Panc1 (cell line): Measurements from ENCODE around the gene FBP1. TPM values are rescaled to one million over a fixed set of nuclear protein-coding genes. Genes with fewer than 3 reads are reported as not detected.

Experiments used
- ATAC-seq: fragments of 200-7000 bp; cut with Tn5 transposase; 2 replicates; pipeline ENCODE4 v1.9.1; 2020; ENCODE audit warnings: mild to moderate bottlenecking, moderate library complexity
- BruUV-seq: library from RNA; stranded (reverse); fragments of 400-500 nt; replicated peaks from 2 replicates; lab custom pipeline; 2021; lab: Mats Ljungman, UMichigan
- CTCF ChIA-PET: fragments of 300-600 bp; sonication (Branson Sonifier 250); formaldehyde crosslinking; loops from one replicate; lab custom pipeline; 2022; ENCODE audit warnings: antibody characterized with exemption; lab: Charles Lee
- POLR2A ChIA-PET: fragments of 300-600 bp; sonication (Branson Sonifier 250); formaldehyde crosslinking; loops from one replicate; lab custom pipeline; 2022; ENCODE audit warnings: antibody characterized with exemption; lab: Charles Lee
- DNase-seq: peaks from one replicate; pipeline ENCODE4 v3.0.0-alpha.2; 2010; ENCODE audit warnings: low read depth, low spot score
- H3K27ac ChIP-seq: 2 replicates; pipeline ENCODE4 v1.5.1; 2011; ENCODE audit warnings: mild to moderate bottlenecking, low read length, inconsistent platforms
- H3K27me3 ChIP-seq: fragments of 200-500 bp; sonication (Bioruptor generic); 2 replicates; pipeline ENCODE4 v1.6.0; 2014; ENCODE audit warnings: low read length, inconsistent platforms; ENCODE audit not compliant: control insufficient read depth, insufficient read depth
- H3K36me3 ChIP-seq: fragments of 200-500 bp; sonication (Bioruptor generic); 2 replicates; pipeline ENCODE4 v1.5.1; 2014; ENCODE audit warnings: inconsistent platforms, mild to moderate bottlenecking, low read length, moderate library complexity; ENCODE audit not compliant: control insufficient read depth, insufficient read depth
- H3K4me1 ChIP-seq: 2 replicates; pipeline ENCODE4 v1.5.1; 2011; ENCODE audit warnings: inconsistent platforms, mild to moderate bottlenecking, low read length, moderate library complexity; ENCODE audit not compliant: control insufficient read depth, insufficient read depth
- H3K4me3 ChIP-seq, 2 experiments: 2 replicates each; pipeline ENCODE4 v1.5.1; 2011 to 2012; ENCODE audit warnings: low read depth in 2 of 2, low read length in 2 of 2, mild to moderate bottlenecking in 2 of 2, inconsistent platforms in 1 of 2, moderate library complexity in 1 of 2
- H3K9me3 ChIP-seq: fragments of 200-500 bp; sonication (Bioruptor generic); 2 replicates; pipeline ENCODE4 v1.5.1; 2014; ENCODE audit warnings: low read depth, mild to moderate bottlenecking, inconsistent platforms, low read length, moderate library complexity; ENCODE audit not compliant: control insufficient read depth, insufficient read depth
- POLR2AphosphoS5 ChIP-seq: IDR thresholded peaks from 2 replicates; pipeline ENCODE4 v1.6.1; 2012; ENCODE audit warnings: mild to moderate bottlenecking, low read depth, low read length, moderate library complexity
- SIN3A ChIP-seq: IDR thresholded peaks from 2 replicates; pipeline ENCODE4 v1.6.1; 2012; ENCODE audit warnings: low read depth, mild to moderate bottlenecking, low read length, moderate library complexity, borderline replicate concordance; ENCODE audit not compliant: insufficient read depth
- TCF7L2 ChIP-seq: IDR thresholded peaks from 2 replicates; pipeline ENCODE4 v1.6.1; 2011; ENCODE audit warnings: mild to moderate bottlenecking, low read depth, low read length, inconsistent platforms
- in situ Hi-C: cut with HindIII; loops from 2 replicates; pipeline ENCODE4 v1.10.0; 2016; ENCODE audit warnings: low sequenced_read_pairs, low pct_unique_long_range_greater_than_20kb
- intact Hi-C: fragments of 100-400 bp; cut with micrococcal nuclease; formaldehyde crosslinking; loops from one replicate; pipeline ENCODE4 v1.10.0; 2022; ENCODE audit not compliant: unreplicated experiment
- total RNA-seq: library from RNA; stranded (reverse); gene quantifications from one replicate; pipeline ENCODE4 v1.2.1, GENCODE V29; 2021; ENCODE audit not compliant: unreplicated experiment
- TF ChIP-seq, protein P1 (sequence below), 2 experiments: IDR thresholded peaks; 2 replicates each; pipeline ENCODE4 v1.6.1; 2011 to 2012; ENCODE audit warnings: low read depth in 2 of 2, control low read depth in 1 of 2, low read length in 1 of 2, mild to moderate bottlenecking in 1 of 2, moderate library complexity in 1 of 2; ENCODE audit not compliant: insufficient read depth in 1 of 2
- TF ChIP-seq, protein P2 (sequence below): fragments of 450-650 bp; IDR thresholded peaks from 2 replicates; pipeline ENCODE4 v1.5.1; 2017; ENCODE audit warnings: mild to moderate bottlenecking

Gene FBP1
- total RNA-seq, 1 experiment from 2014 or later, result 0.36 TPM

DNA sequence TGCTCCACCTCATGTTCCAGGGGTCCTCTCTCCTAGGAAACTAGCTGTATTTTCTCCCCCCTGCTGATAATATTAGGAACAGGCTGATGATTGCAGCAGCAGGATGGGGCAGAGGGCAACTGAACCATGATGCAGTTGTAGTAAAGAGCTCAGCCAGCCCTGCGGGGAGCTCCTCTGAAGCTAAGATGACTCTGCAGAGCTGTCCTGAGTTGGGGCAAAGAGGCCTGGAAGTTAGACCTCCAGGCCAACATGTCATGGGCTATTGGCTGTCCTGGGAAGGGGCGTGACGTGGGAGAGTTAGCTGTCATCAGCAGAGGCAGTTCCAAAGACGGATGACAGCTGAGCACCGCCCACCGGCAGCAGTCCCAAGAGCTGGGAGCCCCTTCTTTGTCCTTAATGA lies 6.6 kb upstream of the FBP1 start:
- Histone ChIP-seq H3K9me3 (no peaks in the 10 kb centered on the region), H3K27me3 (no peaks in the 10 kb centered on the region), H3K4me3 (no peak overlapping the region), H3K27ac (no peak overlapping the region), H3K4me1 (no peaks in the 10 kb centered on the region), H3K36me3 (no peaks in the 10 kb centered on the region)
- ATAC-seq (no peak), DNase-seq (no peak)
- in situ Hi-C loops, result no loop called here
- ChIA-PET CTCF (no interaction called here), POLR2A (no interaction called here)
- TF ChIP-seq TCF7L2 (no peak), SIN3A (no peak), POLR2AphosphoS5 (no peak)
- intact Hi-C loops, result no loop called here
- BruUV-seq, result no TSS peak

- CTCF ChIA-PET, result no interaction called here
- DNase-seq, result no peak
- POLR2A ChIA-PET, result interaction anchor here (0.6 kb wide), 1 partner anchor 275 kb away, joined by 6 read pairs; no protein-coding TSS in a partner anchor
Observed at GRCh38 chr9:94644543-94644942, 5.2 kb upstream of the FBP1 start.

More at GRCh38 chr9:94644543-94644942, 5.2 kb upstream of the FBP1 start:
- H3K27me3 ChIP-seq, result no peaks in the 10 kb centered on the region; the same call in 1 of the 2 replicates
- H3K36me3 ChIP-seq, result no peaks in the 10 kb centered on the region
- no peaks in the 10 kb centered on the region for H3K4me1 ChIP-seq
- H3K9me3 ChIP-seq, result no peaks in the 10 kb centered on the region
- no peak overlapping the region for H3K27ac ChIP-seq
- no peak overlapping the region for H3K4me3 ChIP-seq
- intact Hi-C loops, result no loop called here
- TF ChIP-seq SIN3A (no peak), POLR2AphosphoS5 (no peak), TCF7L2 (no peak)
- TF ChIP-seq, protein P1, sequence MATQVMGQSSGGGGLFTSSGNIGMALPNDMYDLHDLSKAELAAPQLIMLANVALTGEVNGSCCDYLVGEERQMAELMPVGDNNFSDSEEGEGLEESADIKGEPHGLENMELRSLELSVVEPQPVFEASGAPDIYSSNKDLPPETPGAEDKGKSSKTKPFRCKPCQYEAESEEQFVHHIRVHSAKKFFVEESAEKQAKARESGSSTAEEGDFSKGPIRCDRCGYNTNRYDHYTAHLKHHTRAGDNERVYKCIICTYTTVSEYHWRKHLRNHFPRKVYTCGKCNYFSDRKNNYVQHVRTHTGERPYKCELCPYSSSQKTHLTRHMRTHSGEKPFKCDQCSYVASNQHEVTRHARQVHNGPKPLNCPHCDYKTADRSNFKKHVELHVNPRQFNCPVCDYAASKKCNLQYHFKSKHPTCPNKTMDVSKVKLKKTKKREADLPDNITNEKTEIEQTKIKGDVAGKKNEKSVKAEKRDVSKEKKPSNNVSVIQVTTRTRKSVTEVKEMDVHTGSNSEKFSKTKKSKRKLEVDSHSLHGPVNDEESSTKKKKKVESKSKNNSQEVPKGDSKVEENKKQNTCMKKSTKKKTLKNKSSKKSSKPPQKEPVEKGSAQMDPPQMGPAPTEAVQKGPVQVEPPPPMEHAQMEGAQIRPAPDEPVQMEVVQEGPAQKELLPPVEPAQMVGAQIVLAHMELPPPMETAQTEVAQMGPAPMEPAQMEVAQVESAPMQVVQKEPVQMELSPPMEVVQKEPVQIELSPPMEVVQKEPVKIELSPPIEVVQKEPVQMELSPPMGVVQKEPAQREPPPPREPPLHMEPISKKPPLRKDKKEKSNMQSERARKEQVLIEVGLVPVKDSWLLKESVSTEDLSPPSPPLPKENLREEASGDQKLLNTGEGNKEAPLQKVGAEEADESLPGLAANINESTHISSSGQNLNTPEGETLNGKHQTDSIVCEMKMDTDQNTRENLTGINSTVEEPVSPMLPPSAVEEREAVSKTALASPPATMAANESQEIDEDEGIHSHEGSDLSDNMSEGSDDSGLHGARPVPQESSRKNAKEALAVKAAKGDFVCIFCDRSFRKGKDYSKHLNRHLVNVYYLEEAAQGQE (IDR thresholded peaks at IDR 0.05; ENCODE audit: insufficient read depth in 1 of 2, low read depth in 2 of 2, low read length in 1 of 2), result no peak
- TF ChIP-seq, protein P2, sequence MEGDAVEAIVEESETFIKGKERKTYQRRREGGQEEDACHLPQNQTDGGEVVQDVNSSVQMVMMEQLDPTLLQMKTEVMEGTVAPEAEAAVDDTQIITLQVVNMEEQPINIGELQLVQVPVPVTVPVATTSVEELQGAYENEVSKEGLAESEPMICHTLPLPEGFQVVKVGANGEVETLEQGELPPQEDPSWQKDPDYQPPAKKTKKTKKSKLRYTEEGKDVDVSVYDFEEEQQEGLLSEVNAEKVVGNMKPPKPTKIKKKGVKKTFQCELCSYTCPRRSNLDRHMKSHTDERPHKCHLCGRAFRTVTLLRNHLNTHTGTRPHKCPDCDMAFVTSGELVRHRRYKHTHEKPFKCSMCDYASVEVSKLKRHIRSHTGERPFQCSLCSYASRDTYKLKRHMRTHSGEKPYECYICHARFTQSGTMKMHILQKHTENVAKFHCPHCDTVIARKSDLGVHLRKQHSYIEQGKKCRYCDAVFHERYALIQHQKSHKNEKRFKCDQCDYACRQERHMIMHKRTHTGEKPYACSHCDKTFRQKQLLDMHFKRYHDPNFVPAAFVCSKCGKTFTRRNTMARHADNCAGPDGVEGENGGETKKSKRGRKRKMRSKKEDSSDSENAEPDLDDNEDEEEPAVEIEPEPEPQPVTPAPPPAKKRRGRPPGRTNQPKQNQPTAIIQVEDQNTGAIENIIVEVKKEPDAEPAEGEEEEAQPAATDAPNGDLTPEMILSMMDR, result no peak
- in situ Hi-C loops, result no loop called here
- no TSS peak for BruUV-seq
- ATAC-seq, result no peak
